T-helper 9 cell (primary cell): ENCODE data around the gene DIP2B.

Experiments
- DNase-seq: peaks from one replicate; pipeline ENCODE4 v3.0.0-alpha.2; 2020

Gene DIP2B

DNA sequence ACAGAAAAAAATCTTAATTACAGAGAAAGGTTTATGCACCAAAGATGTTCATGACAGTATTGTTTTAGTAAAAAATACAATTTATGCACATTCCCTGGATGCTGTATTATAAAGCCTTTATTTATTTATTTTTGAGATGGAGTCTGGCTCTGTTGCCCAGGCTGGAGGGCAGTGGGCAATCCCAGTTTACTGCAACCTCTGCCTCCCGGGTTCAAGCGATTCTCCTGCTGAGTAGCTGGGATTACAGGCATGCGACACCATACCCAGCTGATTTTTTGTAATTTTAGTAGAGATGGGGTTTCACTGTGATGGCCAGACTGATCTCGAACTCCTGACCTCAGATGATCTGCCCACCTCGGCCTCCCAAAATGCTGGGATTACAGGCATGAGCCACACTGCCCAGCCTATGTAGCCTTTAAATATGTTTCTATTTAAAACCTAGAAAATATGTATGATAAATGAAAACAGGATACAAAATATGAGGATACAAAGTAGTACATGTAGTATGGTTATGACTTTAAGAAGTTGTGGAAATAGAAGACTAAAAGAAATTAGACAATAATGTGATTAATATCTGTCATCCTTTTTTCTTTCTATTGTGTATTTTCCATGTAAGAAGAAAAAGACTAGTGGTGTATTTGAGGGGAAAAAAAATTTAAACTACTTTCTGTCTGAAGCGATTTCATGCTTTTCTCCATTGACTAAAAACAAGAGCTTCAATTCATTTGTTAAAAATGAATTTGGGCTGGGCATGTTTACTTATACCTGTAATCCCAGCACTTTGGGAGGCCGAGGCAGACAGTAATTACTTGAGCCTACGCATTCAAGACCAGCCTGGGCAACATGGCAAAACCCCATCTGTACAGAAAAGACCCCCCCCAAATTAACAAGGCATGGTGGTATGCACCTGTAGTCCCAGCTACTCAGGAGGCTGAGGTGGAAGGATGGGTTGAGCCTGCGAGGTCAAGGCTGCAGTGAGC, 272.3 kb downstream of the DIP2B start:
- no peak for DNase-seq

DNA sequence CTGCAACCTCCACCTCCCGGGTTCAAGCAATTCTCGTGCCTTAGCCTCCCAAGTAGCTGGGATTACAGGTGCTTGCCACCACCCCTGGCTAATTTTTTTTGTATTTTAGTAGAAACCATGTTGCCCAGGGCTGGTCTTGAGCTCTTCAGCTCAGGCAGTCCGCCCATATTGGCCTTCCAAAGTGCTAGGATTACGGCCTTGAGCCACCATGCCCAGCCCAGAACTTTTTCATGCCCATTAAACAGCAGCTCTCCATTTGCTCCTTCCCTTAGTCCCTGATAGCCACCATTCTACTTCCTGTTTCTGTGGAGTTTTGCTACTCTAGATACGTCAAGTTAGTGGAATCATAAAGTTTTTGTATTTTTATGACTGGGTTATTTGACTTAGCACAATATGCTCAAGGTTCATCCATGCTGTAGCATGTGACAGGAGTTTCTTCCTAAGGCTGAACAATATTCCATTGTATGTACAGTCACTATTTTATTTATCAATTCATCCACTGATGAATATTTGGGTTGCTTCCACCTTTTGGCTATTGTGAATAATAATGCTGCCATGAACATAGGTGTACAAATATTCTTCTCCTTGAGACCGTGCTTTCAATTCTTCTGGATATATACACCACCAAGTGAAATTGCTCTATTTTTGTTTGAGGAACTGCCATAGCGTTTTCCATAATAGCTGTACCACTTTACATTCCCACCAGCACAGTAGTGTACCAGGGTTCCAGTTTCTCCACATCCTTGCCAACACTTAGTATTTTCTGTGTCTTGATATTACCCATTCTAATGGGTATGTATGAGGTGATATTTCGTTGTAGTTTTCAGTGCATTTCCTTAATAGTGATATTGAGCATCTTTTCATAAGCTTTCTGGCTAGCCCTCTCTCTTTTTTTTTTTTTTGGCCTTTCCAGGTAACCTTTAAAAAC, 274.1 kb downstream of the DIP2B start:
- no peak for DNase-seq

DNA sequence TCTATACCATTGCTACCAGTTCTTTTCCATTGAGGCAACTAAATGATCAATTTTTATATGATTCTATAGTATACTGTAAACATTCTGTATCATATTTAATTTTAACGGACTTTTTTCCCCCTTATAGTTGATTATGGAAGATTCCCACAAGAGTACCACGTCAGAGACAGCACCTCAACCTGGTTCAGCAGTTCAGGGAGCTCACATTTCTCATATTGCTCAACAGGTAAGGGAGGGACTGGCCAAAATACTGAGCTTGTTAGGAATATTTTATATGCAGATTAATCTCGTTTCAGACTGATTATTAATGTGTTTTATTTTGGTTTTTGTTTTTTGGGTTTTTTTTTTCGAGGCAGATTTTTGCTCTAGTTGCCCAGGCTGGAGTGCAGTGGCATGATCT, 275.2 kb downstream of the DIP2B start:
- no peak for DNase-seq

DNA sequence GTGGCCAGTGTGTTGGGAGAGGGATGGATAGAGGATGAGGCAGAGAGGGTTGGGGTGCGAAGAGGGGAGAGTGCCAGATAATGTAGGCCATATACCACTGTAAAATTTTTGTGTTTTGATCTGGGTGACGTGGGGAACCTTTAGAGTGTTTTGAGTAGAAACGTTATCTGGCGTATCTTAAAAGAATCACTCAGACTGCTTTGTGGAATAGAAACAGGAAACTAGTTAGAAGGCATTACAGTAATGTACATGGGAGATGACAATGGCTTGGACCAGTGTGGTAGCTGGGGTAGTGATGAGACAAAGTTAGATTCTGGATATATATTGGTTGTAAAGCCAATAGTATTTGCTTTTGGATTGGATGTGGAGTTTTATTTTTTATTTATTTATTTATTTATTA, 279.7 kb downstream of the DIP2B start:
- no peak for DNase-seq

DNA sequence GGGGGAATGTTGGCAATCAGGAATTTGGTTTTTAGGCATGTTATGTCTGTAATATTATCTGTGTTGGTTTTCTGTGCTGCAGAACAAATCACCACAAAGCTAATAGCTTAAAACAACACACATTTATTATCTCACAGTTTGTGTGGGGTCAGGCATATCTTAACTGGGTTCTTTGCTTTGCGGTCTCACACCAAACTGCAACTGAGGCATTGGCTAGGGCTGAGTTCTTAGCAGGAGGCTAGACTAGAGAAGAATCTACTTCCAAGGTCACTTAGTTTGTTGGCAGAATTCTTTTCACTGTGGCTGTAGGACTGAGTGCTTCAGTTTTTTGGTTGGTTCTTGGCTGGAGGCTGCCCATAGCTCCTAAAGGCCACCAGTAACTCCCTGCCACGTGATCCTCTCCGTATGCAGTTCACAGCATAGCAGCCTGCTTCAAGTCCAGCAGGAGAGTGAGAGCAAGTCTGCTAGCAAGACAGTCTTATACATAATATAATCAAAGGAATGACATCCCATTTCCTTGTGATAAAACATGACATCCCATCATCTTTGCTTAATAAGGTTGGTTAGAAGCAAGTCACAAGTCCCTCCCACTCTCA, 280.7 kb downstream of the DIP2B start:
- DNase-seq: no peak

DNA sequence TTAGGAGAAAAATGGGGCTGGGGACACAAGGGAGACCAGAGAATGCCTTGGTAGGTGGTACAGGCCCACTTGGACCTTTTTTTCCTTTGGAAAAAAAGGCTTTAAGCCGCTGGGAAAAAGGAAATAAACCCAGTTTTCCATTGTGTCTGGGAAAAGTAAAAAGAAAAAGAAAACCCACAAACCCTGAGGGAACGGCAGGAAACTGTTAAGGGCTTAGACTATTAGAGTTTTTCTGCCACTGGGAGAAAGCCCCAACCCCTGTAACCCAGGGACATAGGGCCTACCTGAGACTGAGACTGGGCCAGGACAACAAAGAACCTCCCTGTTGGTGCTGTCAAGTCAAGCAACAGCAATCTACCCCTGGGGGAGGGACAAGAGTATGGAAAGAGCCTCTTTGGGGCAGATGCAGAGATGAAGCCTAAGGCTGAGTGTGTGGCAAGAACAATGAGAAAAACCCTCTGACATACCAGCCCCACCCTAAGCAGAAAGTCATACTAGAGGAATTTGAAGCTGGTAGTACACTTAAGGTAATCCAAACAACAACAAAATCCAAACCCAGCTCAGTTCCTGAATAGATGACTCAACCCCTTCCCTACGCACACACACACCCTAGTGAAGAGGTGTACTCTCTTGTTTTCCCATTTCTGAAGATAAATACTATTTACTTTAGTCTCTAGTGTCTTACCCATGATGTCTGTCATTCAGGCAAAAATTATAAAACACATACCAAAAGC, 281.9 kb downstream of the DIP2B start:
- DNase-seq: no peak

DNA sequence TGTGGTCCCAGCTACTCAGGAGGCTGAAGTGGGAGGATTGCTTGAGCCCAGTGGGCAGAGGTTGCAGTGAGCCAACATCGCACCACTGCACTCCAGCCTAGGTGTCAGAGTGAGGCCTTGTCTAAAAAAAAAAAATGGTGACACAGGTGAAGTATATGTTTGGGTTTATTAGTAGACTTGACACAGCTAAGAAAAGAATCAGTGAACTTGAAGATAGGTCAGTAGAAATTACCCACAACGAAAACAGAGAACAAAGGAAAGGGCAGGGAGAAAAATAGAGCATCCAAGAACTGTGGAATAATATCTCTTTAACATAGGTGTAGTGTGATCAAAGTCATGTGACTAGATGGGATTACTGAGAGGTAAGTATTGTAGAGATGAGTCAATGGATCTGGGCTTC, 282.8 kb downstream of the DIP2B start:
- DNase-seq: no peak

DNA sequence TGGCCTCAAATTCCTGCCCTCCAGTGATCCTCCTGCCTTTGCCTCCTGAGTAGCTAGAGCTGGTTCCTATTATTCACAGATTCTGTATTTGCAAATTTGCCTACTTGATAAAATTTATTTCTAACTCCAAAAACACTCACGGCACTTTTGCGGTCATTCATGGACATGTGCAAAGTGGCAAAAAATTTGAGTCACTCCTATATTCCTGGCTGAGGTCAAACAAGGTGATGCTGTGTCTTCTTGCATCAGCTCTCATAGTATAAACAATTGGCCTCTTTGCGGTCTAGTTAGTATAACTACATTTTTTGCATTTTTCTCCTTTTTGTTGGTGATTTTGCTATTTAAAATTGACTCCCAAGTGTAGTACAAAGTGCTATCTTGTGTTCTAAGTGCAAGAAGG, 283.8 kb downstream of the DIP2B start:
- no peak for DNase-seq

DNA sequence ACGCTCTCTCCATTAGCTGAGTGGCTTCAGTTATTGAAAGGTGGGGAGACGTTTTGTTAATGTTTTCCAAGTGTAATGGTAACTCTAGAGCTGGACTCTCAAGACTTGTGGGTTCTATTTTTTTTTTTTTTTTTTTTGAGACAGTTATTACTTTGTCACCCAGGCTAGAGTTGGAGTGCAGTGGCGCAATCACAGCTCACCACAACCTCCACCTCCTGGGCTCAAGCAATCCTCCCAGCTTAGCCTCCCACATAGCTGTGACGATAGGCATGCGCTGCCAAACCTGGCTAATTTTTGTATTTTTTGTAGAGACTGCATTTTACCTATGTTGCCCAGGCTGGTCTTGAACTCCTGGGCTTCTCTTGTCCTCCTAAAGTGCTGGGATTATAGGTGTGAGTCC, 285.3 kb downstream of the DIP2B start:
- DNase-seq: no peak
